ENCODE measurements around the gene ERICH6. TPM values are rescaled to one million over a fixed set of nuclear protein-coding genes. Genes with fewer than 3 reads are reported as not detected.

ERICH6 gene
- total RNA-seq, 1 experiment from 2014 or later: not detected

GRCh38 chr3:150682824-150683223 lies 20.9 kb downstream of the ERICH6 start:
- intact Hi-C loops (cut with micrococcal nuclease; ENCODE audit: unreplicated experiment): no loop called here

GRCh38 chr3:150682279-150682678 lies 21.4 kb downstream of the ERICH6 start:
- Histone ChIP-seq H3F3A (ENCODE audit: insufficient read depth, low read depth) (no peaks in the 10 kb centered on the region), H4K20me1 (ENCODE audit: insufficient read depth) (no peaks in the 10 kb centered on the region), H3K27me3 (ENCODE audit: insufficient read depth, low read depth) (no peaks in the 10 kb centered on the region), H3K4me2 (no peak overlapping the region), H3K4me1 (replicated peaks; ENCODE audit: insufficient read depth) (no peaks in the 10 kb centered on the region), H3K27ac (no peak overlapping the region), H3K36me3 (ENCODE audit: low read depth) (no peaks in the 10 kb centered on the region), H3K79me2 (ENCODE audit: low read depth) (no peaks in the 10 kb centered on the region), H3K9me3 (ENCODE audit: insufficient read depth, low read depth) (no peaks in the 10 kb centered on the region), H3K4me3 (no peak overlapping the region), H3K9me2 (ENCODE audit: insufficient read depth) (no peaks in the 10 kb centered on the region), H2AFZ (no peak overlapping the region)
- intact Hi-C loops (cut with micrococcal nuclease; ENCODE audit: unreplicated experiment): no loop called here
- no TSS peak for BruUV-seq (replicated peaks)
- TF ChIP-seq, protein P1, sequence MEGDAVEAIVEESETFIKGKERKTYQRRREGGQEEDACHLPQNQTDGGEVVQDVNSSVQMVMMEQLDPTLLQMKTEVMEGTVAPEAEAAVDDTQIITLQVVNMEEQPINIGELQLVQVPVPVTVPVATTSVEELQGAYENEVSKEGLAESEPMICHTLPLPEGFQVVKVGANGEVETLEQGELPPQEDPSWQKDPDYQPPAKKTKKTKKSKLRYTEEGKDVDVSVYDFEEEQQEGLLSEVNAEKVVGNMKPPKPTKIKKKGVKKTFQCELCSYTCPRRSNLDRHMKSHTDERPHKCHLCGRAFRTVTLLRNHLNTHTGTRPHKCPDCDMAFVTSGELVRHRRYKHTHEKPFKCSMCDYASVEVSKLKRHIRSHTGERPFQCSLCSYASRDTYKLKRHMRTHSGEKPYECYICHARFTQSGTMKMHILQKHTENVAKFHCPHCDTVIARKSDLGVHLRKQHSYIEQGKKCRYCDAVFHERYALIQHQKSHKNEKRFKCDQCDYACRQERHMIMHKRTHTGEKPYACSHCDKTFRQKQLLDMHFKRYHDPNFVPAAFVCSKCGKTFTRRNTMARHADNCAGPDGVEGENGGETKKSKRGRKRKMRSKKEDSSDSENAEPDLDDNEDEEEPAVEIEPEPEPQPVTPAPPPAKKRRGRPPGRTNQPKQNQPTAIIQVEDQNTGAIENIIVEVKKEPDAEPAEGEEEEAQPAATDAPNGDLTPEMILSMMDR (conservative IDR thresholded peaks at IDR 0.05): no peak
- TF ChIP-seq EZH2 (IDR thresholded peaks at IDR 0.05; ENCODE audit: low read depth): no peak
- POLR2A ChIA-PET (ENCODE audit: unreplicated experiment): interaction anchor here (0.7 kb wide), 1 partner anchor 79 kb away, joined by 3 read pairs; the partner anchor contains the start of gene SELENOT
- CTCF ChIA-PET: interaction anchor here (0.6 kb wide), 1 partner anchor 344 kb away, joined by 3 read pairs; no protein-coding TSS in a partner anchor
- no peak for DNase-seq

More at GRCh38 chr3:150682824-150683223, 20.9 kb downstream of the ERICH6 start:
- Histone ChIP-seq H3K4me2 (no peak overlapping the region), H3K9me3 (ENCODE audit: insufficient read depth, low read depth) (no peaks in the 10 kb centered on the region), H3K4me1 (replicated peaks; ENCODE audit: insufficient read depth) (no peaks in the 10 kb centered on the region), H2AFZ (no peak overlapping the region), H3K36me3 (ENCODE audit: low read depth) (no peaks in the 10 kb centered on the region), H3K79me2 (ENCODE audit: low read depth) (no peaks in the 10 kb centered on the region), H3K9me2 (ENCODE audit: insufficient read depth) (no peaks in the 10 kb centered on the region), H3K27ac (no peak overlapping the region), H3K4me3 (no peak overlapping the region), H4K20me1 (ENCODE audit: insufficient read depth) (no peaks in the 10 kb centered on the region), H3K27me3 (ENCODE audit: insufficient read depth, low read depth) (no peaks in the 10 kb centered on the region), H3F3A (ENCODE audit: insufficient read depth, low read depth) (no peaks in the 10 kb centered on the region)
- POLR2A ChIA-PET (ENCODE audit: unreplicated experiment): no interaction called here
- CTCF ChIA-PET: no interaction called here
- TF ChIP-seq EZH2 (IDR thresholded peaks at IDR 0.05; ENCODE audit: low read depth): no peak
- TF ChIP-seq, protein P1 (conservative IDR thresholded peaks at IDR 0.05): no peak
- DNase-seq: no peak
- BruUV-seq (replicated peaks): no TSS peak

GRCh38 chr3:150681057-150681456 lies 22.7 kb downstream of the ERICH6 start:
- Histone ChIP-seq H4K20me1 (ENCODE audit: insufficient read depth) (no peaks in the 10 kb centered on the region), H3K4me1 (replicated peaks; ENCODE audit: insufficient read depth) (no peaks in the 10 kb centered on the region), H3K79me2 (ENCODE audit: low read depth) (no peaks in the 10 kb centered on the region), H2AFZ (no peak overlapping the region), H3K36me3 (ENCODE audit: low read depth) (no peaks in the 10 kb centered on the region), H3F3A (ENCODE audit: insufficient read depth, low read depth) (no peaks in the 10 kb centered on the region), H3K9me2 (ENCODE audit: insufficient read depth) (no peaks in the 10 kb centered on the region), H3K27ac (no peak overlapping the region), H3K4me2 (no peak overlapping the region), H3K27me3 (ENCODE audit: insufficient read depth, low read depth) (no peaks in the 10 kb centered on the region), H3K4me3 (no peak overlapping the region), H3K9me3 (ENCODE audit: insufficient read depth, low read depth) (peaks cover 5% of the 10 kb centered on the region; the same call in 1 of the 2 replicates)
- intact Hi-C loops (cut with micrococcal nuclease; ENCODE audit: unreplicated experiment): no loop called here
- BruUV-seq (replicated peaks): no TSS peak
- ChIA-PET POLR2A (ENCODE audit: unreplicated experiment) (no interaction called here), CTCF (no interaction called here)
- TF ChIP-seq, protein P1 (conservative IDR thresholded peaks at IDR 0.05): no peak
- no peak for TF ChIP-seq EZH2 (IDR thresholded peaks at IDR 0.05; ENCODE audit: low read depth)
- DNase-seq: no peak

Data from PC-9 (cell line).